GM12873 (cell line): ENCODE measurements around the gene NADK.

ENCODE experiments used
- TF ChIP-seq, protein P1 (sequence below): IDR thresholded peaks from 2 replicates; pipeline ENCODE4 v1.5.1; 2012; ENCODE audit warnings: low read depth, mild to moderate bottlenecking, moderate library complexity, low read length, control low read depth; ENCODE audit not compliant: insufficient read depth; ENCODE audit errors: missing control alignments

The NADK gene

DNA sequence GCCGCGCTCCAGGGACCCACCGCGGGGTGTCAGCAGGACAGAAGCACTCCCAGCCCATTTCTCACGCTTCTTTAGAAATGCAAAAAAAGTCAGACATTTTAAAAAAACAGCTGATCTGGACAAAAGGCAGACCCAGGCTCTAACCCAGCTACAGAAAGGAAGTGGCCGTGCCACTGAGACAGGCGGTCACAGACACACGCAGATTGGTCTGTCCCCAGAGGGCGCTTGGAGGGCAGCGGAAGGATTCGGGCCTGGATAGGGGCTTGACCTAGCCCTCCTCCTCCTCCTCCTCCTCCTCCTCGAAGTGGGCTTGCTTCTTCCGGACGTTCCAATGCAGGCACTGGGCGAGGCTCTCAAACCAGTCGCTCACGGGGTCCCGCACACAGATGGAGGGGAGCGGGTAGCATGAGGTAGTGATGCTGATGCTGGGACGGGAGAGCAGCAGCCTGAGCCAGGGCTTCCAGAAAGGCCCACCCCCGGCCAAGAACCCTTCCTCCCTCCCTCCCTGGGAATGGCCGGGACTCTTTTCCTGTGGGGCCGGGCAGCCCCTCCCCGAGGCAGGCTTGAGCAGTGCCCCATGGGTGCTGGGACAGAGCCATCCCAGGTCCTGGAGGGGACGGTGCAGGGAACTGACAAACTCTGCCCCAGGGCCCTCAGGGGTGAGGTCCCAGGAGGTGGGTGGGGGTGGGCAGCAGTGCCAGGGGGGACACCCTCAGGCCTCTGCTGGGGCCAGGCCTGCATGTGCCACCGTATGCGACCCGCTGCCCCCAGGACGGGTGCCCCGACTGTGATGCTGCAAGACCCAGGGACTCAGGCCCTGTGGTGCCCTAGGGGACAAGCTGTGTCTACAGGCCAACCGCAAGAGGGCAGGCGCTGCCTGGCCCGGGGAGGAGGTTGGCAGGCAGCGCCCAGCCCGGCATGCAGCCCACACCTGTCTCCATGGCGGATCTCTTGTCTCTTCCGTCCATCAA, 25.3 kb downstream of the NADK start:
- TF ChIP-seq, protein P1, sequence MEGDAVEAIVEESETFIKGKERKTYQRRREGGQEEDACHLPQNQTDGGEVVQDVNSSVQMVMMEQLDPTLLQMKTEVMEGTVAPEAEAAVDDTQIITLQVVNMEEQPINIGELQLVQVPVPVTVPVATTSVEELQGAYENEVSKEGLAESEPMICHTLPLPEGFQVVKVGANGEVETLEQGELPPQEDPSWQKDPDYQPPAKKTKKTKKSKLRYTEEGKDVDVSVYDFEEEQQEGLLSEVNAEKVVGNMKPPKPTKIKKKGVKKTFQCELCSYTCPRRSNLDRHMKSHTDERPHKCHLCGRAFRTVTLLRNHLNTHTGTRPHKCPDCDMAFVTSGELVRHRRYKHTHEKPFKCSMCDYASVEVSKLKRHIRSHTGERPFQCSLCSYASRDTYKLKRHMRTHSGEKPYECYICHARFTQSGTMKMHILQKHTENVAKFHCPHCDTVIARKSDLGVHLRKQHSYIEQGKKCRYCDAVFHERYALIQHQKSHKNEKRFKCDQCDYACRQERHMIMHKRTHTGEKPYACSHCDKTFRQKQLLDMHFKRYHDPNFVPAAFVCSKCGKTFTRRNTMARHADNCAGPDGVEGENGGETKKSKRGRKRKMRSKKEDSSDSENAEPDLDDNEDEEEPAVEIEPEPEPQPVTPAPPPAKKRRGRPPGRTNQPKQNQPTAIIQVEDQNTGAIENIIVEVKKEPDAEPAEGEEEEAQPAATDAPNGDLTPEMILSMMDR, result no peak

DNA sequence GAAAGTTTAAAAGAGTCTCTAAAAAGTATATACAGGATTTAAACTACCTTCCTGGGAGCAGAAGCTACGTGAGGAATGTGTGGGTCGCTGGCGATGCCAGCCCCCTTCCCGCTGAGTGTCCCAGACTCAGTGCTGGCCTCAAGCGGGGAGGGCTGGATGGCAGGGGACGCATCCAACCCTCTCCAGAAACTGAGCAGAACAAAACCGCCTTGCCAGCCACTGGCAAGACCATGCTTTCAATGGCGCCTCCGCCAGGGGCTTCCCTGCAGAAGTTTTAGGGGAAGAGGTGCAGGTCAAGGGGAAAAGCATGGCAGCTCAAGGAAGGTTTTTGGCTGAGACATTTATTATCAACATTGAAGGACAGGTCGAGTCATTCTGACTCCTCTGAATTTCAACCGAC, 26.1 kb downstream of the NADK start:
- TF ChIP-seq, protein P1, result no peak

DNA sequence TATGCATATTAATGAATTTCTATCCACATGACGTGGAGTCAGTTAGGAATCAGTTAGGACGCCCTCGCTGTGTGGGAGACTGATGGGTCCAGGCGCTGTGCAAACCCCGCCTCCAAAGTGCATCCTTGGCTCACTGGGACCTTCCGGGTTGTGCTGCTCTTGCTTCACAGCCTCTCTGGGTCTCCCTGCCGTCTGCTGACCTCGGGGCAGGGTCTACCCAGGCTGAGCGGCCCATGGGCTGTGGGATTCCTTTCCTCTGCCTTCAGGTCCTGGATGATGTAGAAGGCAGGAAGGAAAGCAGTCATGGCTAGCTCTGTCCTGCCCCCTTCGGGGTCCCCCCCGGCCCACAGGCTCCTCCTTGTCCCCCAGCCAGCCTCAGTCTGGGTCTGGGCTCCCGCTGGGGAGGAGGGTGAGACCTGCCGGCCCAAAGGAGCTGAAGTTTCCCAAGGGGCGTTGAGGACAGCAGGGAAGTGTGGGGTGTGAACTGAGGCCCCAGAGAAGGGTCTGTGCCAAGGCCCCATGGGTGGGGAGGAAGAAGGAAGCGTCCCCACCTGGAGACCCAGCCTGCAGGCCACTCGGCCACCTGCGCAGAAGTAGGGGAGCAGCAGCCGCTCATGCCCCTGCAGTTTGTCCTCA, 29.5 kb downstream of the NADK start:
- TF ChIP-seq, protein P1, result no peak

DNA sequence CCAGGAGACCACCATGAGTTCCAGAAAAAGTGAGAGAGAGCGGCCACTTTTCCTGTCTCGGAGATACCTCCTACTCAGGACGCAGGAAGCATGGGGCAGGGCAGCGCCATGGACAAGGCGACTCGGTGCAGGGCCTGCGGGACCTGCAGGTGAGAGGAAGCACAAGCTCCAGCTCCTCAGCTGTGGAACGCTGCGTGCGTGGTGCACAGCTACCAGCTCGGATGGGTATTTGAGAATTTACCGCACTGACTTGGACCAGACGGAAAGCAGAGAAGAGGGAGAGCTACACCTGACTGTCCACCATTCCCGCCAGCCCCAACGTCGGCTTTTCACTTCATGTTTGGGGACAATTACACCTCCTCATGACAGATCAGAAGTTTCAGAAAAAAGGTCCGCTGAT, 45.9 kb downstream of the NADK start:
- TF ChIP-seq, protein P1, result no peak

DNA sequence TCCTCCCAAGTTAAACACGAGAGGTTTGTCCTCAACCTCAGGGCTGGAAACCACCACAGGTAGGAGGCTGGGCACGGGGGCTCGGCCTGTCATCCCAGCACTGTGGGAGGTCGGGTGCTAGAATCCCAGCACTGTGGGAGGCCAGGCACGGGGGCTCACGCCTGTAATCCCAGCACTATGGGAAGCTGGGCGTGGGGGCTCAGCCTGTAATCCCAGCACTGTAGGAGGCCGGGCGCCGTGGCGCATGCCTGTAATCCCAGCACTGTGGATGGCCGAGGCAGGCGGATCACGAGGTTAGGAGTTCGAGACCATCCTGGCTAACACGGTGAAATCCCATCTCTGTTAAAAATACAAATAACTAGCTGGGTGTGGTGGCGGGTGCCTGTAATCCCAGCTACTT, 47.4 kb downstream of the NADK start:
- TF ChIP-seq, protein P1, result no peak

DNA sequence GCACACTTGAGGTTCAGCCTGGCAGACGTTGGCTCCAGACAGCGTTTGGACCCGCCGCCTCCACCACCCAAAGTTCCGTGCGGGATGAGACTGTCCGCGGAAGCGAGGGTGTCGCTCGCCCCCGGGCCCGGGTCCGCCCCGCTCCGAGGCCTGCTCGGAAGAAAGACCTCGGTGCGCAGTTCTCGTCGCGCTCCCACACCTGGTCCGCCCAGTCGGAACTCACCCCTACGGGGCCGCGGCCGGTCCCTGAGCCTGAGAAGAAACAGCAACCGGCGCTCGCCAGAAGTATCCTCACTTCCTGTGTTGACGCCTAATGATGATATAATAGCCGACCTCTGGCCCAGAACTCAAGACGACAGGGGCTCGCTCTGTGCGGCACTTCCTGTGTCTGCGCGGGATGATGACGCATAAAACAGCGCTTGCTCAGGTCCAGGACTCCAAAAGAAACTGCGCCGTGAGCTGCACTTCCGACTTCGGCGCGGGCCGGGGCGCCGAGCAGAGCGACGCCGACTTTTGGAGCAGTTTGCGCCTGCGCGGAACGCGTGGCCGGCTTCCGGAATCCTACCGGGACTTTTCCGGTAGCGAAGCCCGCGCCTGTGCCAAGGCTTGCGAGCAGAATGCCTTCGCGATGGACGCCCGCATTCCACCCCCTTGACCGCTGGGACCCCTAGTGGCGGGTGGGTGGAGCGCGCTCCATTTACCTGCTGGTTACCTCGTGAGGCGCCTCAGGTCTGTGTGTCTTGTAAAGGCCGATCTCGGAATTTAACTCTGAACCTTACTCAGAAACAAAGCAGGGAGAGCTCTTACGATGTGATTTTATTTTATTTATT, 54.0 kb downstream of the NADK start, which contains the start of gene CDK11A:
Gene CDK11A (minus strand): TSS at position 323 of the 830 bp plus-strand sequence. CDS start 1,539 bp downstream, outside the sequence.
- TF ChIP-seq, protein P1, result peak; percentile 34
